GM10266 (cell line): ENCODE measurements around the gene ATG101.

Source experiments
- DNase-seq: peaks from one replicate; pipeline ENCODE4 v3.0.0; 2012; ENCODE audit errors: extremely low spot score
- TF ChIP-seq, protein P1 (sequence below): IDR thresholded peaks from 2 replicates; pipeline ENCODE4 v1.5.1; 2012; ENCODE audit warnings: mild to moderate bottlenecking, low read depth; ENCODE audit not compliant: control insufficient read depth, insufficient read depth; ENCODE audit errors: missing control alignments

Gene ATG101

DNA sequence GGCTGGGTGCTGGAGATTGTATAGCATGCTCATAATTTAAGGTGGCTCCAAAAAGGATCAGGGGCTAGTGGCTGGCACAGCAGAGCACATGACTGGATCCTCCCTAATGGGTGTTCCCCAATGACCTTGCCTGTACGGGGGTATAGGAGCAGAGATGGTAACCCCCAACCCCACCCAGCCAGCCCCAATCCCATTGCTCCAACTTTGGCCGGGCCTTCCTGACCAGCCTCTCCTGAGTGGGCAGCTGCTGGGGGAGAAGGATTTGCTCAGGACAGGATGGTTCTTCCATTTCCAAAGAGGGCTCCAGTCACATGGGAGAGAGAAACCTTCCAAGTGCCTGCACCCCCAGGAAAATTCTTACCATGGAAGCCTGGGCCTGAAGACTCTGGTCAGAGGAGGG, 33.9 kb upstream of the ATG101 start:
- TF ChIP-seq, protein P1, sequence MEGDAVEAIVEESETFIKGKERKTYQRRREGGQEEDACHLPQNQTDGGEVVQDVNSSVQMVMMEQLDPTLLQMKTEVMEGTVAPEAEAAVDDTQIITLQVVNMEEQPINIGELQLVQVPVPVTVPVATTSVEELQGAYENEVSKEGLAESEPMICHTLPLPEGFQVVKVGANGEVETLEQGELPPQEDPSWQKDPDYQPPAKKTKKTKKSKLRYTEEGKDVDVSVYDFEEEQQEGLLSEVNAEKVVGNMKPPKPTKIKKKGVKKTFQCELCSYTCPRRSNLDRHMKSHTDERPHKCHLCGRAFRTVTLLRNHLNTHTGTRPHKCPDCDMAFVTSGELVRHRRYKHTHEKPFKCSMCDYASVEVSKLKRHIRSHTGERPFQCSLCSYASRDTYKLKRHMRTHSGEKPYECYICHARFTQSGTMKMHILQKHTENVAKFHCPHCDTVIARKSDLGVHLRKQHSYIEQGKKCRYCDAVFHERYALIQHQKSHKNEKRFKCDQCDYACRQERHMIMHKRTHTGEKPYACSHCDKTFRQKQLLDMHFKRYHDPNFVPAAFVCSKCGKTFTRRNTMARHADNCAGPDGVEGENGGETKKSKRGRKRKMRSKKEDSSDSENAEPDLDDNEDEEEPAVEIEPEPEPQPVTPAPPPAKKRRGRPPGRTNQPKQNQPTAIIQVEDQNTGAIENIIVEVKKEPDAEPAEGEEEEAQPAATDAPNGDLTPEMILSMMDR, result no peak
- no peak for DNase-seq

DNA sequence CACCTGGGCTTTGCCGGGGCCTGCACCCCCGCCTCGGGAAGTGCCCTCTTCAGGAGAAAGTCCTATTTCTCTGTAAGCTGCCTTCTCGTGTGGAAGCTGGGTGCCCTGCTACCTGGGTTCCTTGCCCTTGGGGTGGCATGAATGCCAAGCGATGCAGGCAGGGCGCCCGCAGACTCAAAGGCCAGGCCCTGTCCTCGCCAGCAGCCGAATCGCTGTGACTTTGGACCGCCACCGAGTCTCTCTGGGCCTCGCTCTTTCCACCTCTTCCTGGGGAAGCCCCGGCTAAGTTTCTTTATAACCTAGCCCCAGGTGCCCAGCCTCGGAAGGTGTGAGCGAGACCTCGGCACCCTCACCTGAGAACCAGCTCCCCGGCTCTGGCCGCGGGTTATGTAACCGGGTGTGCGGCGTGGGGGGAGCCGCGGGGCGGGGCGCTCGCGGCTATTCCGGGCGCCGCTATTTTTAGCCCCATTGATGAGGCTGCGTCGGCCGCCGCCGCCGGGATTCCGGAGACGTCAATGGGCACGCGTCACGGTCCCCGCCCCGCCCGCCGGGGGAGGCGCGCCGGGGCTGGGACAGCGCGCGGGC, 33.1 kb upstream of the ATG101 start:
- DNase-seq, result peak; percentile 84
- TF ChIP-seq, protein P1, result no peak

DNA sequence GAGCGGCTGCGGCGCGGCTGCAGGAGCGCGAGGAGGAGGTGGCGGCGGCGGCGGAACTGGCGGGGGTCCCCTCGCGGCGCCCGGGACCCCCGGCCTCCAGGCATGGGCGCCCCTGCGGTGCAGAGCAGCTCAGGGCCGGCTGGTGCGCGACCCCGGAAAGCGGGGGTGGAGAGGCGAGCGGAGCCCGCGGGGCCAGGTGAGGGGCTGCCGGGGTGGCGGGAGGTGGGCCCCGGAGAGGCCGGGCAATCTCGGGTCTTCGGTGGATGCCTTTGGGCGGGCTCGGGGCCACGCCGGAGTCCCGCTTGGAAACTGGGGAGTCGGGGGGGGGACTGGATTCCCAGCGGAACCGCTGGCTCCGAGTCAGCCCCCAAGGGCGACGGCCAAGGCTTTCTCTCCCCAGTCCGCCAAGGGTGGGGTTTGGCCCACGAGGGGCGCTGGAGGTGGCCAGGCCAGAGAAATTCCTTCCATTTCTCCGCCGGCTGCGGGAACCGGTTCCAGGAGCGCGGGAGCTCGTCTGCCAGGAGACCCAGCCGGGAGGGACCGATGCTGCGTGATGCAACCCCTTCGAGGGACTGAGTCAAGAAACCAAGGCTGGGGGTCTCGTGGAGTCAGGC, 32.4 kb upstream of the ATG101 start:
- TF ChIP-seq, protein P1, result no peak
- no peak for DNase-seq

DNA sequence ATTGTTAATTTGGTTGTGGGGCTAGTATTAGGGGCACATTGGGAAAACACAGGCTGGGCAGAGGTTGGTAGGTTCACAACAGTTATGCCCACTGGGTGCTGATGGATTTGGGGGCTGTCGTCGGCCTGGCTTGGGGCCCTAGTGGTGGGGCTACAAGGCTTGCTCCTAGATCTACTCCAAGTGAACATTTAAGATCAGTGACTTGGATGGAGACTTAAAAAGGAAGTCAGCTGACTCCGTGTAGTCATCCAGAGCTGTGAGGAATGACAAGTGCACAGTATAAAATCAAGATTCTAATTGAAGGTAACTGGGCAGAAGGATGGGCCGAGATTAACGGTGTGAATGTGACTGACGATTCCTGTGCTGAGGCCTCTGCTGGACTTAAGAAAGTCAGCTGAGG, 31.3 kb upstream of the ATG101 start:
- TF ChIP-seq, protein P1, result no peak
- no peak for DNase-seq

DNA sequence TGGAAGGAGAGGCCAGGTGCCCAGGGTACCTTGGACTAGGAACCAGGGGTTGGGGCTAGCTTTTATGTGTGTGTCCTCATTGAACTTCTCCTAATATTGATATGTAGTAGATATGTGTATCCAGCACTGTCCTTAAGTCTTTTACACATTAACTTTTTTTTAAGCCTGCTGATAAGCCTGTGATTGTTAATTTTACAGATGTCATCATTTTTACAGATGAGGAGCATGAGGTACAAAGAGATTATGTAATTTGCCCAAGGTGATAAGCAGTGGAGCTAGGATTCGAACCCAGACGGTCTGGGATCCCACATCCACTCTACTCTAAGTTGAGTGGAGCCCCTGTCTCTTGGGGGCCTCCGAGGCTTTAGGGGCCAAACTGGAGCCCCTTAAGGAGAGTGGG, 28.7 kb upstream of the ATG101 start:
- DNase-seq, result no peak
- TF ChIP-seq, protein P1, result no peak

DNA sequence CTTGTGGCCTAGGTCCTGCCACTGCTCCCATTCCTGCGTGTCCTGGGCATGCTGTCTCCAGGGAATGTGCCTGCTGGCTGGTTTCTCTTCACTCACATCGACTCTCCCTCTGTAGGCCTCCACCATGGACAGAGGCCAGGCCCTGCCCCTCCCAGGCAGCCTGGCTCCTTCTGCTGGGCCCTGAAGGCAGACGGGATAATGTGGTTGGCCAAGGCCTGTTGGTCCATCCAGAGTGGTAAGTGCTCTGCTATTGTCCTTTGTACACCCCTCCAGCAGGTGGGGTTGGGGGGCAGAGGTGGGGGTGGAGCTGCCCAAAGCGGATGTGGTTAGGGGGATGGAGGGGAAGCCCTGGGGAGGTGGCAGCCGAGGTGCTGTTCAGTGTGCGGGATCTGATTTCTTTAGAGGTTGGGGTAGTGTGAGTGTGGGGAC, 28.1 kb upstream of the ATG101 start:
- TF ChIP-seq, protein P1, result peak; percentile 26
- DNase-seq, result peak; percentile 61

DNA sequence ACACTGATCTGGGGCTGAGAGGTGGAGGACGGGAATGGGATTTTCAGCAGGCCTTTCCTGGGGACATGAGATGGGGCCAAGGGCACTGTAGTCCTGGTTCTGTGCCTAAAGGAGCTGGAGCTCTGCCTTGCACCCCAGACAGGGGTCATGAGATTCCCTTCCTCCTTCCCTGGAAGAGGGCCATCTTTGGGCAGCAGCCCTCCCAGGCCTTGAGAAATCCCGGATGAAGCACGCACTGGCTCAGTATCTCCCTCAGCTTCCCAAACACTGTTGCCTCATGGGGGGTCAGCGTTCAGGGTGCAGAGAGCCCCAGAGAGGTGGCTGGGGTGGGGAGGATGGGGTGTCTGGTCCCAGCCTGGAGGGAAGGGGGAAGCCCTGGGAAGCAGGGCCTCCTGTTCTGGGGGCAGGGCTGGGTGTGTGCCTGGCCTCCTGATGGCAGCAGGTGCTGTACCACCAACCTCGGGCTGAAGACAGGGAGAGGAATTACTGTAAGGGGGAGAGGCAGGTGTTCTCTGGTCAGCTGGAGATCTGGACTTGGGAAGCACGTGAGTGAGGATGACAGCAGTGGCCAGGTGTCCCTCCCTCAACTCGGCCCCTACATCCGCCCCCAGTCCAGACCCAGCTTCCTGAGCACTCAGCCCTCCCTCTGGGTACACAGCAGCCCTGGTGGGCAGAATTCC, 26.9 kb upstream of the ATG101 start:
- TF ChIP-seq, protein P1, result no peak
- no peak for DNase-seq
